Measurements from ENCODE around the gene RNF187. TPM values are rescaled to one million over a fixed set of nuclear protein-coding genes. Genes with fewer than 3 reads are reported as not detected.
A peak's percentile ranks its signal among the peaks of the same experiment; 100 is the strongest.

RNF187 gene
- total RNA-seq: 100 to 1,000 TPM in 1 of 5 experiments, 10 to 100 TPM in 4; 64.4 to 133 (median 69.0) TPM
- polyA plus RNA-seq: 10 to 100 TPM; 16.5 to 46.1 TPM
- total RNA-seq: 53.2 reads per million, percentile 72 among the genes with 10 or more reads in this experiment

GRCh38 chr1:228487336-228488124, at the start of gene RNF187:
TSS of gene RNF187 (plus strand) at chr1:228487382.
- no peaks in the 10 kb centered on the region for H3K27me3 Mint-ChIP-seq
- Histone ChIP-seq H3K4me1 (ENCODE audit: control insufficient read depth in 2 of 2, insufficient read depth in 2 of 2, low read length in 2 of 2) (peaks cover 15 to 21% of the 10 kb centered on the region in 2 donors), H3K4me3 (ENCODE audit: low read length) (peak within 1 kb of the TSS; percentile 98), H3K27me3 (ENCODE audit: control insufficient read depth in 2 of 2, insufficient read depth in 2 of 2, low read length in 2 of 2) (no peaks in the 10 kb centered on the region), H3K27ac (ENCODE audit: low read depth, low read length) (peak within 1 kb of the TSS; percentile 99), H3K9me3 (ENCODE audit: control insufficient read depth in 2 of 3, low read length in 3 of 3) (no peaks in the 10 kb centered on the region), H3K36me3 (ENCODE audit: control insufficient read depth in 2 of 3, insufficient read depth in 3 of 3, low read length in 3 of 3) (peaks cover 0 to 26% (median 0%) of the 10 kb centered on the region in 3 experiments)
- intact Hi-C loops (cut with micrococcal nuclease): loop anchor here (1.0 to 10.0 kb wide), 16 partner anchors 14 to 1071 kb away; partner anchors contain the start of genes GUK1 (in 2 of the 2), TRIM11 (in 2 of the 2), ABCB10 (in 1 of the 2) and ARF1 (in 1 of the 2)
- H3K9me3 Mint-ChIP-seq: peaks cover 0 to 7% (median 0%) of the 10 kb centered on the region in 11 donors
- H3K36me3 Mint-ChIP-seq: peaks cover 0 to 22% (median 14%) of the 10 kb centered on the region in 5 donors
- POLR2A ChIA-PET: interaction anchor here (0.6 to 2.7 kb wide), 8 partner anchors 13 to 405 kb away, joined by 3 to 38 read pairs (median 8); partner anchors contain the start of genes ARF1 and IBA57
- peak; percentile 84 for ATAC-seq
- DNase-seq: peak in 3 of 9 donors; percentile 60 to 92 (median 77)
- peaks cover 20 to 48% (median 40%) of the 10 kb centered on the region in 7 donors for H3K4me1 Mint-ChIP-seq
- H3K4me3 Mint-ChIP-seq: peak within 1 kb of the TSS; percentile 92 to 99 (median 98)
- CTCF ChIA-PET: interaction anchor here (1.0 to 1.4 kb wide), 2 partner anchors 13 to 330 kb away, joined by 3 to 6 read pairs; no protein-coding TSS in a partner anchor
- H3K27ac Mint-ChIP-seq: peak within 1 kb of the TSS; percentile 99 to 100 (median 100)

GRCh38 chr1:228437424-228437962, 49.7 kb upstream of the RNF187 start:
- H3K36me3 ChIP-seq (ENCODE audit: control insufficient read depth in 2 of 3, insufficient read depth in 3 of 3, low read length in 3 of 3): no peaks in the 10 kb centered on the region
- CTCF ChIA-PET: no interaction called here
- H3K4me1 ChIP-seq (ENCODE audit: control insufficient read depth in 2 of 2, insufficient read depth in 2 of 2, low read length in 2 of 2): no peaks in the 10 kb centered on the region
- no peak overlapping the region for H3K4me3 ChIP-seq (ENCODE audit: low read length)
- H3K27ac ChIP-seq (ENCODE audit: low read depth, low read length): no peak overlapping the region
- no peaks in the 10 kb centered on the region for H3K9me3 ChIP-seq (ENCODE audit: control insufficient read depth in 2 of 3, low read length in 3 of 3)
- H3K36me3 Mint-ChIP-seq: no peaks in the 10 kb centered on the region
- H3K27me3 ChIP-seq (ENCODE audit: control insufficient read depth in 2 of 2, insufficient read depth in 2 of 2, low read length in 2 of 2): no peaks in the 10 kb centered on the region
- peaks cover 32 to 47% (median 46%) of the 10 kb centered on the region in 5 donors for H3K27me3 Mint-ChIP-seq
- H3K4me1 Mint-ChIP-seq: peaks cover 0 to 15% (median 0%) of the 10 kb centered on the region in 7 donors
- POLR2A ChIA-PET: no interaction called here
- H3K27ac Mint-ChIP-seq: no peak overlapping the region
- DNase-seq (no peak), ATAC-seq (no peak)
- intact Hi-C loops (cut with micrococcal nuclease): no loop called here
- H3K9me3 Mint-ChIP-seq: peaks cover 0 to 2% (median 0%) of the 10 kb centered on the region in 11 donors
- no peak overlapping the region for H3K4me3 Mint-ChIP-seq

GRCh38 chr1:228438266-228438665, 48.9 kb upstream of the RNF187 start:
- DNase-seq: no peak
- H3K27ac Mint-ChIP-seq: no peak overlapping the region
- peaks cover 24 to 47% (median 43%) of the 10 kb centered on the region in 5 donors for H3K27me3 Mint-ChIP-seq
- H3K4me3 ChIP-seq (ENCODE audit: low read length): no peak overlapping the region
- H3K4me3 Mint-ChIP-seq: no peak overlapping the region
- no peaks in the 10 kb centered on the region for H3K27me3 ChIP-seq (ENCODE audit: control insufficient read depth in 2 of 2, insufficient read depth in 2 of 2, low read length in 2 of 2)
- CTCF ChIA-PET: no interaction called here
- no peaks in the 10 kb centered on the region for H3K4me1 ChIP-seq (ENCODE audit: control insufficient read depth in 2 of 2, insufficient read depth in 2 of 2, low read length in 2 of 2)
- no peaks in the 10 kb centered on the region for H3K36me3 ChIP-seq (ENCODE audit: control insufficient read depth in 2 of 3, insufficient read depth in 3 of 3, low read length in 3 of 3)
- H3K4me1 Mint-ChIP-seq: peaks cover 0 to 15% (median 0%) of the 10 kb centered on the region in 7 donors
- H3K9me3 ChIP-seq (ENCODE audit: control insufficient read depth in 2 of 3, low read length in 3 of 3): no peaks in the 10 kb centered on the region
- POLR2A ChIA-PET: no interaction called here
- peaks cover 0 to under 1% (median 0%) of the 10 kb centered on the region in 5 donors for H3K36me3 Mint-ChIP-seq
- no peak for ATAC-seq
- peaks cover 0 to 2% (median 0%) of the 10 kb centered on the region in 11 donors for H3K9me3 Mint-ChIP-seq
- intact Hi-C loops (cut with micrococcal nuclease): no loop called here
- no peak overlapping the region for H3K27ac ChIP-seq (ENCODE audit: low read depth, low read length)

GRCh38 chr1:228440761-228441500, 46.3 kb upstream of the RNF187 start:
- Mint-ChIP-seq H3K4me1 (peaks cover 8 to 25% (median 10%) of the 10 kb centered on the region in 7 donors), H3K27ac (no peak overlapping the region), H3K36me3 (peaks cover 0 to 5% (median 0%) of the 10 kb centered on the region in 5 donors), H3K9me3 (peaks cover 0 to 2% (median 0%) of the 10 kb centered on the region in 11 donors), H3K27me3 (peaks cover 41 to 59% (median 53%) of the 10 kb centered on the region in 5 donors), H3K4me3 (no peak overlapping the region)
- ChIA-PET CTCF (no interaction called here), POLR2A (no interaction called here)
- DNase-seq (no peak), ATAC-seq (no peak)
- H3K27me3 ChIP-seq (ENCODE audit: control insufficient read depth in 2 of 2, insufficient read depth in 2 of 2, low read length in 2 of 2): peaks cover 0 to 6% of the 10 kb centered on the region in 2 donors
- peaks cover 3 to 4% of the 10 kb centered on the region in 2 donors for H3K4me1 ChIP-seq (ENCODE audit: control insufficient read depth in 2 of 2, insufficient read depth in 2 of 2, low read length in 2 of 2)
- no peaks in the 10 kb centered on the region for H3K9me3 ChIP-seq (ENCODE audit: control insufficient read depth in 2 of 3, low read length in 3 of 3)
- intact Hi-C loops (cut with micrococcal nuclease): no loop called here
- no peaks in the 10 kb centered on the region for H3K36me3 ChIP-seq (ENCODE audit: control insufficient read depth in 2 of 3, insufficient read depth in 3 of 3, low read length in 3 of 3)
- H3K27ac ChIP-seq (ENCODE audit: low read depth, low read length): no peak overlapping the region
- no peak overlapping the region for H3K4me3 ChIP-seq (ENCODE audit: low read length)

- H3K36me3 Mint-ChIP-seq: peaks cover 0 to 5% (median 0%) of the 10 kb centered on the region in 5 donors
- CTCF ChIA-PET: interaction anchor here (0.6 kb wide), 1 partner anchor 39 kb away, joined by 4 read pairs; no protein-coding TSS in a partner anchor
- H3K4me3 Mint-ChIP-seq: no peak overlapping the region
- ATAC-seq: no peak
- POLR2A ChIA-PET: no interaction called here
- peaks cover 43 to 68% (median 64%) of the 10 kb centered on the region in 5 donors for H3K27me3 Mint-ChIP-seq
- H3K9me3 Mint-ChIP-seq: peaks cover 0 to 2% (median 0%) of the 10 kb centered on the region in 11 donors
- intact Hi-C loops (cut with micrococcal nuclease): no loop called here
- DNase-seq: no peak
- H3K27me3 ChIP-seq (ENCODE audit: control insufficient read depth in 2 of 2, insufficient read depth in 2 of 2, low read length in 2 of 2): peaks cover 0 to 10% of the 10 kb centered on the region in 2 donors
- no peak overlapping the region for H3K27ac Mint-ChIP-seq
- no peaks in the 10 kb centered on the region for H3K36me3 ChIP-seq (ENCODE audit: control insufficient read depth in 2 of 3, insufficient read depth in 3 of 3, low read length in 3 of 3)
- no peak overlapping the region for H3K27ac ChIP-seq (ENCODE audit: low read depth, low read length)
- no peaks in the 10 kb centered on the region for H3K9me3 ChIP-seq (ENCODE audit: control insufficient read depth in 2 of 3, low read length in 3 of 3)
- no peak overlapping the region for H3K4me3 ChIP-seq (ENCODE audit: low read length)
- H3K4me1 ChIP-seq (ENCODE audit: control insufficient read depth in 2 of 2, insufficient read depth in 2 of 2, low read length in 2 of 2): peaks cover 3 to 8% of the 10 kb centered on the region in 2 donors
- peaks cover 8 to 19% (median 12%) of the 10 kb centered on the region in 7 donors for H3K4me1 Mint-ChIP-seq
Measured at GRCh38 chr1:228443395-228443794, 43.8 kb upstream of the RNF187 start.

GRCh38 chr1:228445490-228445842, 41.7 kb upstream of the RNF187 start:
- Mint-ChIP-seq H3K36me3 (peaks cover 0 to 5% (median 0%) of the 10 kb centered on the region in 5 donors), H3K4me1 (peaks cover 8 to 16% (median 12%) of the 10 kb centered on the region in 7 donors), H3K27ac (peak overlapping the region in 1 of 9 donors; percentile 35), H3K9me3 (peaks cover 0 to 2% (median 0%) of the 10 kb centered on the region in 11 donors), H3K27me3 (peaks cover 34 to 71% (median 51%) of the 10 kb centered on the region in 5 donors), H3K4me3 (peak overlapping the region; percentile 73 to 86 (median 82))
- DNase-seq (no peak), ATAC-seq (no peak)
- peak overlapping the region; percentile 40 for H3K4me3 ChIP-seq (ENCODE audit: low read length)
- ChIA-PET POLR2A (interaction anchor here (0.6 kb wide), 1 partner anchor 12 kb away, joined by 3 read pairs; a partner anchor contains a TSS), CTCF (no interaction called here)
- no peak overlapping the region for H3K27ac ChIP-seq (ENCODE audit: low read depth, low read length)
- no peaks in the 10 kb centered on the region for H3K36me3 ChIP-seq (ENCODE audit: control insufficient read depth in 2 of 3, insufficient read depth in 3 of 3, low read length in 3 of 3)
- peaks cover 0 to 10% of the 10 kb centered on the region in 2 donors for H3K27me3 ChIP-seq (ENCODE audit: control insufficient read depth in 2 of 2, insufficient read depth in 2 of 2, low read length in 2 of 2)
- H3K4me1 ChIP-seq (ENCODE audit: control insufficient read depth in 2 of 2, insufficient read depth in 2 of 2, low read length in 2 of 2): peaks cover 3 to 8% of the 10 kb centered on the region in 2 donors
- intact Hi-C loops (cut with micrococcal nuclease): no loop called here
- no peaks in the 10 kb centered on the region for H3K9me3 ChIP-seq (ENCODE audit: control insufficient read depth in 2 of 3, low read length in 3 of 3)
